Neural progenitor cell (in vitro differentiated cells): Measurements from ENCODE around the gene BHLHA15.

Experiments used
- CTCF ChIP-seq: fragments of 200-600 bp; sonication (generic); IDR thresholded peaks from 2 replicates; pipeline ENCODE4 v1.5.1; 2017; ENCODE audit warnings: antibody characterized with exemption, mild to moderate bottlenecking
- EZH2 ChIP-seq: fragments of 200-600 bp; sonication (generic); IDR thresholded peaks from 2 replicates; pipeline ENCODE4 v1.6.1; 2017; ENCODE audit warnings: antibody characterized with exemption, mild to moderate bottlenecking, moderate library complexity
- EZH2phosphoT487 ChIP-seq: fragments of 200-600 bp; sonication (generic); IDR thresholded peaks from 2 replicates; pipeline ENCODE4 v1.6.1; 2017; ENCODE audit warnings: antibody characterized with exemption

DNA sequence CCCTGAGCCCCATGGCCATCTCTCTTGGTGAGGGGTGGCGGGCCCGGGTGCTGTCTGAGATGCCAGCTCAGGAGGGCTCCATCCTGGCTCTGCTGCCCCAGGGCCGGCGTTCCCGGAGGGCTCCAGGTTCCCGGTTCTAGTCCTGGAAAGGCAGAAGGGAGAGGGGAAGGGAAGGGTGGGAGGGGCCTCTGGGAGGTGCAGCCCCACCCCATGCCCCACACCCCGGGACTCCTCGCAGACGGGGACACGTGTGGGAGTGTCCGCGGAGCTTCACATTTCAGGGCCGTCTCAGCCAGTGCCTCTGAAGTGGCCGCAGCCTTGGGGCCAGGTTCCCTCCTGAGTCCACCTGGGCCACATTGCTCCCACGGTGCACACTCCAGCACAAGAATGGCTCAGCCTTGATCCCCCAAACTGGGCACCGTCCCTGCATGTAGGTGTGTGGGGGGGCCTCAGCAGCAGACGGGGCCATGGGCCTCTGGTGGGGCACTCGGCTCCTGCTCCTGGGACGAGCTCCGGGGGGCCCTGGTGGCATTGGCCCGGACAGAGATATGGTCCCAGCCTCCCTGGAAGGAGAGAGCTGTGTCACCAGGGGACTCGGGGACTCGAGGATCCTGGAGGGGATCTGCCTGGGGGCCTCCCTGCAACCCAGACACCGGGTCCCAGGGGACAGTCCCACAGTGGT lies 5.8 kb downstream of the BHLHA15 start:
- TF ChIP-seq EZH2phosphoT487 = no peak
- no peak for TF ChIP-seq CTCF
- no peak for TF ChIP-seq EZH2
